SK-N-SH treated with all-trans-retinoic acid at 6 μM for 48 hours (cell line): Measurements from ENCODE around the gene COX5A.

Experiments used
- ATAC-seq: fragments of 200-7000 bp; cut with Tn5 transposase; 3 replicates; pipeline ENCODE4 v1.9.1; 2020; ENCODE audit warnings: mild to moderate bottlenecking, moderate library complexity
- ARNTL ChIP-seq: fragments of 450-650 bp; formaldehyde crosslinking; IDR thresholded peaks from 2 replicates; pipeline ENCODE4 v1.5.0; 2020; ENCODE audit warnings: low read depth, mild to moderate bottlenecking, moderate library complexity, borderline replicate concordance
- BACH2 ChIP-seq: fragments of 250-450 bp; sonication (Bioruptor Pico); IDR thresholded peaks from 2 replicates; pipeline ENCODE4 v1.9.0; 2021; ENCODE audit warnings: mild to moderate bottlenecking, borderline replicate concordance
- CSDC2 ChIP-seq: fragments of 250-450 bp; sonication (Bioruptor Pico); IDR thresholded peaks from 2 replicates; pipeline ENCODE4 v1.5.0; 2020; ENCODE audit warnings: mild to moderate bottlenecking, moderate library complexity
- CSRNP3 ChIP-seq: fragments of 250-450 bp; sonication (Bioruptor Pico); IDR thresholded peaks from 2 replicates; pipeline ENCODE4 v1.5.1; 2021; ENCODE audit warnings: mild to moderate bottlenecking, moderate library complexity
- ESRRG ChIP-seq: fragments of 250-450 bp; sonication (Bioruptor Pico); IDR thresholded peaks from 2 replicates; pipeline ENCODE4 v1.6.1; 2021; ENCODE audit warnings: mild to moderate bottlenecking
- GLIS3 ChIP-seq: fragments of 250-450 bp; sonication (Bioruptor Pico); IDR thresholded peaks from 2 replicates; pipeline ENCODE4 v1.5.0; 2020; ENCODE audit warnings: mild to moderate bottlenecking, moderate library complexity
- OSR1 ChIP-seq: fragments of 250-450 bp; sonication (Bioruptor Pico); IDR thresholded peaks from 2 replicates; pipeline ENCODE4 v1.8.0; 2022; ENCODE audit warnings: moderate library complexity, mild to moderate bottlenecking, inconsistent platforms
- PATZ1 ChIP-seq: fragments of 250-450 bp; sonication (Bioruptor Pico); IDR thresholded peaks from 2 replicates; pipeline ENCODE4 v1.8.0; 2020; ENCODE audit warnings: mild to moderate bottlenecking, moderate library complexity, borderline replicate concordance
- POU6F1 ChIP-seq: fragments of 250-450 bp; sonication (Bioruptor Pico); IDR thresholded peaks from 2 replicates; pipeline ENCODE4 v1.8.0; 2021; ENCODE audit warnings: low read depth, mild to moderate bottlenecking, moderate library complexity, borderline replicate concordance
- PPARA ChIP-seq: fragments of 250-450 bp; sonication (Bioruptor Pico); IDR thresholded peaks from 2 replicates; pipeline ENCODE4 v1.5.0; 2020; ENCODE audit warnings: mild to moderate bottlenecking, borderline replicate concordance
- RARB ChIP-seq: fragments of 250-450 bp; sonication (Bioruptor Pico); IDR thresholded peaks from 2 replicates; pipeline ENCODE4 v1.8.0; 2021; ENCODE audit warnings: mild to moderate bottlenecking, moderate library complexity
- SNAI2 ChIP-seq: fragments of 250-450 bp; sonication (Bioruptor Pico); IDR thresholded peaks from 2 replicates; pipeline ENCODE4 v1.5.0; 2020; ENCODE audit warnings: mild to moderate bottlenecking, moderate library complexity
- TCF4 ChIP-seq: fragments of 250-450 bp; sonication (Bioruptor Pico); IDR thresholded peaks from 2 replicates; pipeline ENCODE4 v1.8.0; 2021; ENCODE audit warnings: mild to moderate bottlenecking, moderate library complexity, borderline replicate concordance
- TOX ChIP-seq: fragments of 250-450 bp; sonication (Bioruptor Pico); IDR thresholded peaks from 2 replicates; pipeline ENCODE4 v1.8.0; 2021; ENCODE audit warnings: mild to moderate bottlenecking, moderate library complexity, borderline replicate concordance
- TSHZ2 ChIP-seq: fragments of 250-450 bp; sonication (Bioruptor Pico); IDR thresholded peaks from 2 replicates; pipeline ENCODE4 v1.5.0; 2020; ENCODE audit warnings: mild to moderate bottlenecking, moderate library complexity
- ZFP3 ChIP-seq: fragments of 250-450 bp; sonication (Bioruptor Pico); IDR thresholded peaks from 2 replicates; pipeline ENCODE4 v1.5.0; 2020; ENCODE audit warnings: mild to moderate bottlenecking, moderate library complexity
- ZNF565 ChIP-seq: fragments of 450-650 bp; formaldehyde crosslinking; conservative IDR thresholded peaks from 2 replicates; pipeline ENCODE4 v1.5.0; 2020; ENCODE audit warnings: low read depth, mild to moderate bottlenecking, moderate library complexity
- ZNF70 ChIP-seq: fragments of 450-650 bp; formaldehyde crosslinking; IDR thresholded peaks from 2 replicates; pipeline ENCODE4 v1.5.0; 2020; ENCODE audit warnings: mild to moderate bottlenecking, moderate library complexity
- ZNF8 ChIP-seq: fragments of 450-650 bp; formaldehyde crosslinking; IDR thresholded peaks from 2 replicates; pipeline ENCODE4 v1.5.0; 2020; ENCODE audit warnings: mild to moderate bottlenecking, moderate library complexity

COX5A gene

GRCh38 chr15:74964794-74965193, 26.9 kb upstream of the COX5A start (continued):
- TF ChIP-seq CSRNP3: no peak
- TF ChIP-seq ZNF8 (CRISPR knock-in tag): no peak
- no peak for TF ChIP-seq CSDC2 (CRISPR knock-in tag)
- no peak for TF ChIP-seq ARNTL (CRISPR knock-in tag)
- no peak for TF ChIP-seq GLIS3 (CRISPR knock-in tag)
- no peak for TF ChIP-seq SNAI2 (CRISPR knock-in tag)

GRCh38 chr15:74963213-74963612, 25.3 kb upstream of the COX5A start:
- no peak for ATAC-seq
- no peak for TF ChIP-seq ESRRG (CRISPR knock-in tag)
- TF ChIP-seq ZFP3 (CRISPR knock-in tag): no peak
- TF ChIP-seq TSHZ2: no peak
- no peak for TF ChIP-seq RARB
- no peak for TF ChIP-seq POU6F1 (CRISPR knock-in tag)
- TF ChIP-seq OSR1: no peak
- TF ChIP-seq TCF4 (CRISPR knock-in tag): no peak
- no peak for TF ChIP-seq CSDC2 (CRISPR knock-in tag)
- TF ChIP-seq GLIS3 (CRISPR knock-in tag): no peak
- TF ChIP-seq ZNF70: no peak
- no peak for TF ChIP-seq BACH2 (CRISPR knock-in tag)
- TF ChIP-seq CSRNP3: no peak
- TF ChIP-seq PPARA: no peak
- no peak for TF ChIP-seq ZNF565 (CRISPR knock-in tag)
- TF ChIP-seq PATZ1: no peak
- no peak for TF ChIP-seq ZNF8 (CRISPR knock-in tag)
- no peak for TF ChIP-seq SNAI2 (CRISPR knock-in tag)

- ATAC-seq: no peak
- TF ChIP-seq PPARA (no peak), RARB (no peak), TOX (no peak), POU6F1 (CRISPR knock-in tag) (no peak), ESRRG (CRISPR knock-in tag) (no peak)
Measured at GRCh38 chr15:74962671-74963070, 24.8 kb upstream of the COX5A start.
